NB4 (cell line): ENCODE results near the gene SFMBT2.

Experiments used
- DNase-seq: peaks from one replicate; pipeline ENCODE4 v3.0.0; 2010; ENCODE audit warnings: low read depth
- H3K4me3 ChIP-seq: one replicate; pipeline ENCODE4 v1.5.1; 2011; ENCODE audit warnings: mild to moderate bottlenecking, low read depth, low read length, moderate library complexity
- CTCF ChIP-seq: IDR thresholded peaks from one replicate; pipeline ENCODE4 v1.5.1; 2012; ENCODE audit warnings: low read depth, low read length
- MYC ChIP-seq: IDR thresholded peaks from 2 replicates; pipeline ENCODE4 v1.6.1; 2011; ENCODE audit warnings: low read depth, low read length
- POLR2A ChIP-seq: IDR thresholded peaks from 2 replicates; pipeline ENCODE4 v1.6.1; 2011; ENCODE audit warnings: mild to moderate bottlenecking; ENCODE audit not compliant: insufficient read length; ENCODE audit errors: extremely low read depth
- TF ChIP-seq, protein P1 (sequence below): IDR thresholded peaks from 2 replicates; pipeline ENCODE4 v1.6.1; 2011; ENCODE audit warnings: low read depth, low read length

Gene SFMBT2

GRCh38 chr10:7181420-7181819 lies 229.4 kb downstream of the SFMBT2 start:
- no peak for DNase-seq
- TF ChIP-seq, protein P1, sequence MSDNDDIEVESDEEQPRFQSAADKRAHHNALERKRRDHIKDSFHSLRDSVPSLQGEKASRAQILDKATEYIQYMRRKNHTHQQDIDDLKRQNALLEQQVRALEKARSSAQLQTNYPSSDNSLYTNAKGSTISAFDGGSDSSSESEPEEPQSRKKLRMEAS, result no peak
- TF ChIP-seq CTCF, result no peak
- H3K4me3 ChIP-seq, result no peak overlapping the region

- TF ChIP-seq CTCF, result no peak
- TF ChIP-seq, protein P1, result no peak
- no peak for TF ChIP-seq MYC
- TF ChIP-seq POLR2A, result no peak
- H3K4me3 ChIP-seq, result no peak overlapping the region
- no peak for DNase-seq
These were observed 231.3 kb downstream of the SFMBT2 start for GRCh38 chr10:7179536-7179935.

DNA sequence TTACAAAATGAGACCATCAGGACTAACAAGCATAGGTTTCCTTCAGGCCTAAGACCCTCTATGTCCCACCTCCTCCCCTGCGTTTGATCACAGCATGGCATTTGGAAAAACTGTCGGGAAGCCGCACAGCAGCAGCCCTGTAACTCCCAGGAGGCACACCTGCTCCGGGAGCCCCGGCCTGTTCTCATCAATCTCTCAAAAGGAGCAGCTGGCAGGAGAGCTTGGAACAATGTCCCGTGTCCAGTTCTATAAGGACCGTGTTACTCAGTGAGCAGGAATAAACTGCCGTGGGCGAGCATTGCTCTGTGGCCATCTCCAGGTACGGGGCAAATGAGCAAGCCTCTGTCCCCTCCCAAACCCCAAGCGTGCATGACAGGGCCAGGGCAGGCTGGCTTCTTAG lies 236.9 kb downstream of the SFMBT2 start:
- TF ChIP-seq CTCF (no peak), POLR2A (no peak), MYC (no peak)
- TF ChIP-seq, protein P1, result no peak
- H3K4me3 ChIP-seq, result no peak overlapping the region
- DNase-seq, result no peak

GRCh38 chr10:7171825-7172224 lies 239.0 kb downstream of the SFMBT2 start:
- TF ChIP-seq, protein P1, result no peak
- TF ChIP-seq CTCF (no peak), POLR2A (no peak), MYC (no peak)
- DNase-seq, result no peak
- H3K4me3 ChIP-seq, result no peak overlapping the region

GRCh38 chr10:7170626-7171322 lies 240.1 kb downstream of the SFMBT2 start:
- TF ChIP-seq POLR2A, result no peak
- no peak for TF ChIP-seq MYC
- TF ChIP-seq, protein P1, result no peak
- TF ChIP-seq CTCF, result no peak
- DNase-seq, result no peak
- no peak overlapping the region for H3K4me3 ChIP-seq

GRCh38 chr10:7168414-7168813 lies 242.4 kb downstream of the SFMBT2 start:
- H3K4me3 ChIP-seq, result no peak overlapping the region
- no peak for TF ChIP-seq MYC
- no peak for DNase-seq
